HTR-8/SVneo (cell line): ENCODE data around the gene SGTA.

Source experiments
- DNase-seq: peaks from one replicate; pipeline ENCODE4 v3.0.0; 2011; ENCODE audit warnings: low spot score, mixed read lengths; ENCODE audit not compliant: insufficient read length
- FAIRE-seq: peaks from 2 replicates; lab custom pipeline; 2011; peaks lifted over from hg19 to GRCh38; lab: Jason Lieb, UNC

SGTA gene

DNA sequence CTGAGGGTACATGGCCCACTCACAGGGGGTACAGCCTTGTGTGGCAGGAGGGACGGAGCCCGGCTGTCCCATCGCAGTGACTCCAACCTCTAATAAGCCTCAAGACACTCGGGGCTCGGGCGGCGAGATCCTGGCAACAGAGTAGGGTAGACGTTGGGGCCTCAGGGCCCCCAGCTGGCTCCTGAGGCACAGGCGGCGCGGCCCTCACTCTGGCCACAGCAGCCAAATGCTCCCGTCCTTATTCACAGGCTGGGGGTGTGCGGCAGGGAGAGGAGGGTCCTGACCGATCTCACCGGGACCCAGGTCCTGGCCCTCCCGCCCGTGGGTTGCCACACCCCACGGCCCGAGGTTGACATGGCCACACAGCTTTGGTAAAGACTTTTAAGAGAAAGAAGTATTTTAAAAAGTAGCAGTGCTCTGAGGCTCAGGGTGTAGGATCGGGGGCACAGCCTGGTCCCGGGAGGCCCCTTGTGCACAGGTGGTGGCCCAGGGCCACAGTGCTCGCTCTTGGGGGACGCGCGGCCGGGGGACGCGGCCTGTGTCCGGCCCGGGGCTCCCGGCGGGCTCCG, 50.8 kb downstream of the SGTA start:
- DNase-seq (no peak), FAIRE-seq (no peak)

DNA sequence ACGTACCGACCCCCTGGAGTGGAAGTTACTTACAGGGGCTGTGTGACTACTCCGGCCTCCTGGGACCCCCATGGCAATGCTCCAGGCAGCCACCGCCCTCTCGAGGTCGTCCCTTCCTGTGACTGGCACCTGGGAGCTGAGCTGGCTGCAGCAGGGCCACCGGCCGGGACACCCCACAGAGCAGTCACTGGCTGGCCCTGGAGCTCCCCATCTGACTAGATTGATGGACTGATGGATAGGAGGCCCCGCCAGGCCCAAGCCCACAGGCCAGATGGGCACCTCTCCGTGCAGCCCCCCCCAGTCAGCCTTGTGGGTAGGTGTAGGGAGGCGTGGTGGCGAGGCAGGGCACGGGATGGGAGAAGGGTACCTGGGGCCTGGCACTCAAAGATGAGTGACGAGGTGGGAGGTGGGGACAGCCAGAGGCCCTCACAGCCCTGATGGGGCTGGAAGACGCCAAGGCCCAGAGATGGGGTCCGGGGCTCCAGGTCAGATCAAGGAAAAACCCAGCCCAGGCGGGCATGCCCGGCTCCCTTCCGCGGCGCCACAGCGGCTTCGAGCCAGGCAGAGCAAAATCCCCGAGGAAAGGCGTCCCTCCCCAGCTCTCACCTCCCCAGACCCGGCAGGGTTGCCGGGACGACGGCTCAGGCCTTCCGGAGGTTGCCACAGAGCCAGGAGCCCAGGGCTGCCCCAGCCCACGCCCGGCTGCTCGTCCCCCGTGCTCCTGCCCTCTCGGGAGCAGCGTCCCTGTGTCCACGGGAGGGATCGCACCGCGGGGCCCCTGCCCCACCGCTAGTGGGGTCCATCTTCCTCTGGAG, 51.7 kb downstream of the SGTA start:
- no peak for FAIRE-seq
- DNase-seq, result no peak

DNA sequence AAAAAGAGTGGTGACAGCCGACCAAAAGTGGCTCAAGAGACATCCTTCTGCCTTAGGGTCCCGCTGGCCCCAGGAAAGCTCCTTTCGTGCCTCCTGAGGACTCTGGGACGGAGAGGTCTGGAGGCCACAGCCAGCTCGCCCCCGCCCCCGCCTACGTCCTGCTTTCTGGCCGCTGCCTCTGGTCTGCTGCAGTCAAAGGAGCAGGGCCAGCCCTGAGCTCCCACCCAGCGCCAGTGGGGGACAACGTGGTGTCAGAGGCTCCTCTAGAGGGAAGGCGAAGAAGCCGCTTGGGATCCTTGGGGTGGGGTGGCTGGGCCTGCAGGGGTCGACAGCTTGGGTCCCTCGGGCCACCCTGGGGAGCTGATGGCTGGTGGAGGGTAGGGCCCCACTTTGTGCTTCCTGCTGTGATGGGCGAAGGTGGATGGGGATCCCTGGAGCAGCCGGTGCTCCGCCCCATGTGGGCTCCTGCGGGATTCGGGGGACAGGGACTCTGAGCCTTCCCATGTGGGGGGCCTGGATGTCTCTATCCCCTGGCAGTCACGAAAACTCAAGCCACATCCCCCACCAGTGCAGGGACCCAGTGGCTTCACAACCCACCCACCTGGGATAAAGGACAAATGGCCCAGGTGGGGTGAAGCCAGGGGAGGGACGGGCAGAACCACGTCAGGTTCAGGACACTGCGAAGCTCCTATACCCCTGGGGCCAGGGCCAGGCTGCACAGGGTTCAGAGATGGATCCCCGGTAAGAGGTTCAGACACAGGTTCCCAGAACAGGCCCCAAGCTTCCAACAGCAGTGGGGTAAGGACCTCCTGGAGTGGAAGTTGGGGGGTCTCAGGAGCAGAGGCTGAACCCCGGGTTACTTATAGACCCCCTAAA, 52.9 kb downstream of the SGTA start:
- DNase-seq (no peak), FAIRE-seq (no peak)

DNA sequence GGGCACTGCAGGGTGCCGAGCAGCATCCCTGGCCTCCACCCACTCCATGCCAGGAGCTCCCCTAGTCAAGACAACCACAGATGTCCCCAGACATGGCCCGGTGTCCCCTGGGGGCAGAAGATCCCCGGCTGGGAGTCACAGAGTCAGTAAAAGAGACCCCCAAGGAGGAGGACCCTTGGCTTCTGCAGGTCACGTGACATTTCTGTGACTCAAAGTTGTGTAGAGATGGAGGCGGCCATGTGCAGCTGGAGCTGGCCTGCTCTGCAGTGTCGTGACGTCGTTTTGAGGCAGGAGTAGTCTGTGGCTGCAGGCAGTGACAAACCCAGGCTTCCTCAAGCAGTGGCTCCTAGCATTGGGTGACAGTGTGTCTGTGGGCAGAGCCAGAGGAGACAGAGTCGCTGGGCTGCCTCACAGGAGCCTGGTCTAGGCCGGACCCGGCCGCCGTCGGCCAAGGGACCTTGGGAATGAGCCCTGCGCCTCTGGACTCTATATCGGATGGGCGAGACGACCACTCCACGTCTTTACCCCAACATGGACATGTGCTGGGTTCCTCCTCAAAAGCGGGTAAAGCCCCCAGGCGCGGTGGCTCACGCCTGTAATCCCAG, 54.2 kb downstream of the SGTA start:
- no peak for DNase-seq
- FAIRE-seq, result no peak

DNA sequence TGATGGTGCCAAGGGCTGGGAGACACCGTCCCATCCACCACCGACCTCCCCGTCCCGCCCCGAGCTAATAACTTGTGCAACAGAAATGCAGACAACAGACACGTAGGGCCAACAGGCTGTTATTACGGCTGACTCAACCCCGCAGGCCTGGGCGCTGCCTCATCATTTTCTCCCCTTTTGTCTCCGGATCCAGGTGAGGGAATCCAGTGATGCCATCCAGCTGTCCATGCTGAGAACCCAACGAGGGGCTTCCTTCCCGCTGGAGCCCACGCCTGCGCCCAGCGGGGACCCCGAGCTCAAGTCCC, 55.5 kb downstream of the SGTA start:
- no peak for FAIRE-seq
- no peak for DNase-seq

DNA sequence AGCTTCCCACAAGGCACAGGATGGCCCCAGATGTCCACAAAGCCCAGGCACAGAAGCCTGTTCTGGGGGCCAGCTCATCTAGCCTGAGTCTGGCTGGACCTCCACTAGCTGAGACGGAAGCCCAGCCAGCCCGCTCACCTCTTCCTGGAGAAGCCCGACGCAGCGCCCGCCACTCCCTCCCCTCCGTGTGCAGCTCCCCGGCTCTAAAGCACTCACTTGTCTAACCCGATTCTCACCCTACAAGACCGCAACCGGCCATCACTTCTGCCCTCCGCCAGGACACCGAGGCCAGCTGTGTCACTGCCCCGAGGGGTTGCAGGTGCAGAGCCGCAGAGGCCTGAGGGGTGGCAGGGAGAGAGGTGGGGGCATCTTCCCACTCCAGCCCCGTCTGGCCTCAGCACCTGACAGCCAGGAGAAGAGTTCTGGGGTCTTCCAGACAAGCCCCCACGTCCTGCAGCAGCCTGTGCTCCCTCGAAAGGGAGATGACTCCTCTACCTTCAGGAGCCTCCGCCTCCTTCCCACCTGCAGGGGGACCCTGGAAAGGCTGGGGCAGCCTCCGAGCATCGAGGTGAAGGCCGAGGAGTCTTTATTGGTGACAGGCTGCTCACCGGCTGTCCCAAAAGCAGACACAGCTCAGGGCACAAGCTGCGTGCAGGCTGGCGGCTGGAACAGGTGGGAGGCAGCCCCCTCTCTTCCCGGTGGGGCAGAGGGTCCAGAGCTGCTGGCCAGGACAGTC, 56.0 kb downstream of the SGTA start:
- DNase-seq (no peak), FAIRE-seq (no peak)

DNA sequence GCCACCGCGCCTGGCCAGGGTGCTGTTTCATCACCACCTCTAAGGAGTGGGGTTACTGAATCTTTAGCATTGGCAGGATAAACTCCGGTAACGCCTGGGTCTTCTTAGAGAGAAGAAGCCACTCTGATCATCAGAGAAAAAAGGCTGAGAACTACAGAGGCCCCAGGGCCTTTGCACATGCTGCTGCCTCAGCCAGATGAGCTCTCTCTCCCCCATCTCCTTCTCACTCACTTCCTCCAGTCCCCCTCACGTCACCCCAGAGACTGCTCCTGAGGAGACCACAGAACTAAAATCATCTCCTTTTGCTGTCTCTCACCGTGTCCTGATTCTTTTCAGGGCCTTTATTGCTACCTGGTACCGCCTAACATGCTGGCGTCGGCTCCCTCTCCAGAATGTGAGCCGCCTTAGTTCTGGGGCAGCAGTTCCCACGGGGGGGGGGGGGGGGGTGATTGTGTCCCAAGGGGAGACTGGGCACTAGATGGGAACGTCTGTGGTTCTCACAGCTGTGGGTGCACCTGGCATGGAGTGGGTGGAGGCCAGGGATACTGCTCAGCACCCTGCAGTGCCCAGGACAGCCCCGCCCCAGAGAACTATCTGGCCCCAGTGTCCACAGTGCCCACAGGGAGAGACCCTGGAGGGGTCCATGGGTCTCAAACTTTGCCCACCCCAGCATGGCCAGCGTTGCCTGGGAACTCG, 56.8 kb downstream of the SGTA start:
- no peak for DNase-seq
- no peak for FAIRE-seq

DNA sequence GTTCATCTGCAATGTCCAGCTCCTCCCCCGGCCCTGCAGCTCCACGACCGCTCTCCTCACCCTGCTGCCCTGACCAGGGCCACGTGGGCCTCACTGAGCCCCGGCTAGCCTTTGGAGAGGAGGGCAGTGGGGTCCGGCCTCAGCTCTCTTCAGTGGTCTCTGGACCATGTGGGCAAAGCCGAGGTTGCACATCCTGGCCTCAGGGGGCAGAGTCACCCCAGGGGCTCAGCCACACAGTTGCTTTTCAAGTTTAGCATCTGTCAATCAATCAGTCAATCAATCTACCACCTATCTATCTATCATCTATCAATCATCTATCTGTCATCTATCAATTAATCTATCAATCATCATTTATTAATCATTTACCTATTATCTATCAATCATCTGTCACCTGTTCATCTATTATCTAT, 58.9 kb downstream of the SGTA start:
- no peak for DNase-seq
- no peak for FAIRE-seq

DNA sequence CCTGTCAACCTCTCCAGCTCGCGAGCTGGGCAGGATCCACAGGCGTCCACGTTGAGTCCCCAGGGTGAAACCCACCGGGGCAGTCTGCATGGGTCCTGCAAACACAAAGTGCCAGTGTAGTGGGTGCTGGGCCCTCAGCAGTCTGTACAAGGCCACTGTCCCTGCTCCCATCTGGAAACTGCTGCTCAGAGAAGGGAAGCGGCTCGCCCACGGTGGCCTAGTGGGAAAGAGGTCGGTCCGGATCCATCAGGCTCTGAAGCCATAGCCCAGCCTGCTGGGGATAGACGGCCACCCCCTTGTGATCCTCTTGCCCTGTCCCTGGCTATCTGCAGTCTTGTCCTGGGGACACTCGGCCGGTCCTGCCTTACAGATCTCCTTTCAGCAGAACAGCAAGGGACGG, 59.3 kb downstream of the SGTA start:
- no peak for FAIRE-seq
- DNase-seq, result no peak

DNA sequence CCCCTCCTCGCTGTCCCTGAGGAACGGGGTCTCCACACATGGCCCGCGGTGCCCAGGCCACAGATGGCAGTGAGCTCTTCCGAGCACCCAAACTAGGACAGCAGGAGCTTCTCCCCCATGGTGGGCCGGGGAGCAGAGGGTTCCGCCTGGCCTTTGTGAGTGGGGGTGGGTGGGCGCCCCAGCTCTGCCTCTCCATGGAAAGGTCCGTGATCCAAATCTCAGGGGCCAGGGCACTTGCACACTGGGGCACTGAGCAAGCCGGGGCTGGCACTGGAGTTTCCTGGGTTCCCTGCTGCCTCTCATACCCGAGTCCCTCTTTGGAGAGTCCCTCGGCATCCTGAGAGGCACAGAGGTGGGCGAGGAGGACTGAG, 59.7 kb downstream of the SGTA start:
- DNase-seq (no peak), FAIRE-seq (no peak)

DNA sequence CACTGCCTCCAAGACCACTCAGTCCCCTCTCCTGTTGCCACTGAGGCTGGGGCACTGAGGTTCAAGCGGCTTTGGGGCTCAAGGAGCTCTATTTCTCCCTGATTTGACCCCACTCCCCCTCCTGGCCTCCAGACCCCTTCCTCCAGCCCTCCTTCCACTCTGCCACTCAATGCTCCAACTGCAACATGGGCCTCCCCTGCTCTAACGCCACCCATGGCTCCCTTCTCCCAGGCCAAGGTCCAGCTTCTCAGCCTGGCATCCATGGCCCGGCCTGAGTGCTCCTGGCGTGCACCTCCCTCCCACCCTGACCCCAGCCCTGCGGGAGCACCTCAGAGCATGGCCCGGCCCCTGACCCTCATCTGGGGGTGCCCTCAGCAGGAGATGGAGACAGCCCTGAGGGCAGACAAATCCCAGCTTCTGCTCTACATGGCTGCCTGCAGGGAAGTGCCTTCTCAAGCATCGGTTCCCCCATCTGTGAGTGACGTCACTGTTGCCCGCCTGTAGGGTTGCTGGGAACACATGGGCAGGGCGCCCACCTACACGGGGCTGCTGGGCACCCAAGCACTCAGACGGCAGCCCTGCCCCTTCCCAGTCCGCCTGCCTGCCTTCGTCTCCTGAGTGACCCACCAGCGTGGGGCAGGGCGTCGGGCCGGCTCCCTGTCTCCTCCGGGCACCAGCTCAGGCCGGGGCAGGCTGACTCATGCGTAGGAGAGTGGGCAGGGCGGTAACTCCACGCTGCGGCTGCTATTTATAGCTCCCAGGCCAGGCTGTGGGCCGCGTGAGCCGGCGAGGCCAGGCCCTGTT, 60.3 kb downstream of the SGTA start:
- peak; percentile 94 for FAIRE-seq

DNA sequence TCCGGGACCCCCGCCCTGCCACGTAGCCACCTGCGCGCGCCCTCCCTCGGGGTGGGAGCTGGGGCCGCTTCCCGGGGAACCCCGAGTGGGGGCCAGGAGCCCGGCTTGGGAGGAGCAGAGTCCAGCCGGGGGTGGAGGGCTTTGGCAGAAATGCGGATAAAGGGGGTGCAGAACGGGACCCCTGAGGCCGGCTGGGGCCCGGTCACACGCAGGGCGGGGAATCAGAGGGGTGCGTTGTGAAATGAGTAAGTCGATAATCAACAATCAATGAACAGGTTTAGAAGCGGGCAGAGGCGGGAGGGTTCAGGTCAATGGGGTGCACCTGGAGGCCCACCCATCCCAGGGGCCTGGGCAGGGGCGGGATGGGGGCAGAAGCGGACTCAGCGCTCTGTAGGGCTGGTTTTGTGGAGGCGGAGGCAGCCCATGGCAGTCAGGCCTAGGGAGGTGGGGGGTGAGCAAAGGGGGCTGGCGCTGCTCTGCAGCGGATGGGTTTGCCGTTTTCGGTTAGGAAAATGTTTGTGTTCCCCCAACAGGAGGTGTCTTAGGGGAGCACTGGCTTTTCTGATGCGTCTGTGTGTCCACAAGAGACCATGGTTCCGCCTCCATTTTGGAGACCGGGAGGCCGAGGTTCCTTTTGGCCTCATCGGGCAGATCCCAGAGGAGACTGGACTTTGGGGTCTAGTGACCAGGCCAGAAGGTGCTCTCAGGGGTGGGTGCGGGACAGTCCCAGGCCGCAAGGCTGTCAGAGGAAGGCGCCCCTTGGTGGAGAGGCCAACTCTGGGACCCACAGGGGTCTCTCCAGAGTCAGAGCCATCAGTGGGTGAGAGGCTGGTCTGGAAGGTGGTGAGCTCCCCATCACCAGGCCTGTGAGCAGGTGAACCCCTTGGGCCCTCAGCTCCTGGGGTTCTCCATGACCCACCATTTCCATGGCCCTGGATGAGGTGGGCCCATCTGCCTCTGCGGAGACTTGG, 61.2 kb downstream of the SGTA start:
- no peak for DNase-seq
- FAIRE-seq, result no peak

More for the DNA sequence above, 60.3 kb downstream of the SGTA start:
- peak; percentile 77 for DNase-seq

DNA sequence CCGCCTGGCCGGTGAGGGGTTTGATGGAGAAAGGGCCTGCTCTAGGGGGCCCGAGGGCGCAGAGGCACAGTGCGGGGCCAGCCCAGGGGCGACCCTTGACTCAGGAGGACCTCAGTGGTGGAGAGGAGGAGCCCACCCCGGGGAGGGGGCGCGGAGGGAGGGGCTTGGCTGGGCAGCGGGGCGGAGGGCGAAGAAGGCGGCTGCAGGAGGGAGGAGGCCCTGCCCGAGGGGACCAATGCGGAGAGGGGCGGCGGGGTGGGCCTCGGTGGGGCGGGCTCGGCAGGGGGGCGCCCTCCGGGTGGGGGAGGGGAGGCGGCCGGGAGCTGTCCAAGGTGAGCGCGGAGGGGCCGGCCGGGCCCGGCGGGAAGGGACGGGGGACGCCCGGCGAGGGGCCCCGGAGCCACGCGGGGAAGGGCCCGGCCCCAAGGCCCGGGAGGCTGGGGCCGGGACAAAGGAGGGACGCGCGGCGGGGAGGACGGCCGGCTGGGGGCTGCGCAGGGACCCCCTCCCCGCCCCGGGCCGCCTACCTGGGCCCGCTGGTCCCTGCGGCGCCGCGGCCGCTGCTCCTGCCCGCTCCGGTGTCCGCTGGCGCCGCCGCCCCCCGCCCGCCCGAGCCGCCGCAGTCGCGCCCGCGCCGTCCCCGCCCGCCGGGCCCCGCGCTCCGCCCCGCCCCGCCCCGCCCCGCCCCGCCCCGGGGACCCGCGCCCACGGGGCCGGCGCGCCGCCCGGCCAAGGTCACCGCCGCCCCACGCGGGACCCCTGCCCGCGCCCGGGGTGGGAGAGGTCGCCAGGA, 62.1 kb downstream of the SGTA start, which contains the start of gene DIRAS1:
DIRAS1 (minus strand) TSS at position 596 of the 793 bp plus-strand sequence. CDS start 3,566 bp downstream, outside the sequence.
- FAIRE-seq, result no peak
- no peak for DNase-seq

DNA sequence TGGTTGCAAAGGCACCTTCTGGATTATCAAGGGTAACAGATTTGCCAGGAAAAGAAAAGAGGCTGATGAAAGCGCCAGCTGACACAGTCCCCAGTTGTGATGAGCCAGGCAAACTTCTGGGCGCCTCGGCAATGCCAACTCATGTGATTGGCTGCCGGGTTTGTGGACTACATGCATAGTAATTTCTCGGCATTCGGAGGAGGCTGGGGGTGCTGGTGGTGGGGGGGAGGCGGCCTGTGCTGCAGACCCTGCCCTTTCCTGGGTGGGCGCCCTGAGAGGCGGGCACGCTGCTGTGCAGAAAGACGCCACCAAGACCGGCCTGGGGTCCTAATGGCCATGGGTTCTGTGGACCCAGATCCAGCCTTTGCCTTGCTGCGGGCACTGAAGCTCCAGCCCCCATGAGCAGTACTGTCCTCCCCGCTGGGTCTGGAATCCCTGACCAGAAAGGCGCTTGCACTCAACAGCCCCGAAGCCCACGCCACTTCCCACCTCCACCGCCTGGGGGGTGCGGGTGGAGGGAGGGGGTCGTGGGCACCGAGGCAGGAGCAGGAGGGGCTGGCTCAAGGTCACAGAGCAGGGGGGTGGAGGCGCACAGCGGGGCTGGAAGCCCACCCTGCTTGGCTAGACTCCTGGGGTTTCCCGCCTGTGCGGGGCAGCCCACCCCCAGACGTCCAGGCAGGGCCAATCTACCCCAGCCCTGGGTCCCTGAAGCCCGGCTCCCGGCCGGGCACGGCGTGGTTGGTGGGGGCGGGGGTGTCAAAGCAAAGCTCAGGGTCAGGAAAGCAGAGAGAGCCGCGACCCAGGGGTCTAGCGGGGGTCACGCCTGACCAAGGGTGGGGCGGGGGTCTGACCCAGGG, 62.9 kb downstream of the SGTA start:
- DNase-seq (no peak), FAIRE-seq (no peak)

DNA sequence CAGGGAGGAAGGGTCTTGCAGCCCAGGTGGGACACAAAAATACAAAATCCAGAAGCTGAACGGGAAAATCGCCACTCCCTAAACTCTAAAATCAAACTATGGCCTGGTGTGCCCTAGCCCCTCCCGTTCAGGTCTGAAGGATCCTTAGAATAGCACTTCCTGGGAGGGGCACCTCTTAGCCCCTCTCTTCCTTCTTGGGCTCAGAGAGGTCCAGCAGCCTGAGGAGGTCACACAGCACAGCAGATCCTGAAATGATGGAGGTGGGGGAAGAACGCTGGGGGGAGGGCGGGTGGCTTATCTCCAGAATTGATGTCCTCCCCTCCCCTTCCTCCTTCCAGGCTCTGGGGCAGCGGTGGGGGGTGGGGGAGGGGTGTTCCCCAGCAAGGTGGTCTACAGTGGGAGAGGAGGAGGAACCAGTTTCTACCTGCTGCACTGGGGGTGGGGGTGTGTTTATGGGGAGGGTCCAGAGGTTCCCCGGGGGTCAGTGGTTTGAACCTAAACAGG, 63.8 kb downstream of the SGTA start:
- FAIRE-seq (no peak), DNase-seq (no peak)
